GM21447 (cell line): Measurements from ENCODE around the gene PLA2G4D.

Experiments
- ATAC-seq: cut with Tn5 transposase; IDR thresholded peaks from one replicate; pipeline ENCODE4 v1.9.1; 2021; ENCODE audit not compliant: unreplicated experiment

Gene PLA2G4D

GRCh38 chr15:42032376-42033213 lies 61.8 kb downstream of the PLA2G4D start:
- ATAC-seq: no peak

- no peak for ATAC-seq
Measured at GRCh38 chr15:42031198-42031915, 63.0 kb downstream of the PLA2G4D start.

- no peak for ATAC-seq
Measured at GRCh38 chr15:42027521-42027920, 66.8 kb downstream of the PLA2G4D start.

- ATAC-seq: no peak
Measured at GRCh38 chr15:42024303-42024702, 70.1 kb downstream of the PLA2G4D start.

- no peak for ATAC-seq
Measured at GRCh38 chr15:42021593-42021992, 72.8 kb downstream of the PLA2G4D start.

- no peak for ATAC-seq
Measured at GRCh38 chr15:42020713-42021273, 73.6 kb downstream of the PLA2G4D start, which contains the start of gene PLA2G4E. PLA2G4E (minus strand) TSS chr15:42021042; CDS start chr15:42021030, 12 bp downstream.

GRCh38 chr15:42018306-42019224 lies 75.8 kb downstream of the PLA2G4D start:
- no peak for ATAC-seq
